ENCODE data around the gene EFL1. TPM values are rescaled to one million over a fixed set of nuclear protein-coding genes. Genes with fewer than 3 reads are reported as not detected.

EFL1 gene
- total RNA-seq, 1 donor from 2014 or later = 24.7 TPM

- TF ChIP-seq CTCF (IDR thresholded peaks at IDR 0.05) = no peak
- Histone ChIP-seq H3K27ac (no peak overlapping the region), H3K27me3 (ENCODE audit: low read depth) (no peaks in the 10 kb centered on the region), H3K9me3 (no peaks in the 10 kb centered on the region), H3K4me3 (no peak overlapping the region), H3K36me3 (no peaks in the 10 kb centered on the region), H3K4me1 (no peaks in the 10 kb centered on the region)
- intact Hi-C loops (cut with DNase I) = no loop called here
- no peak for DNase-seq
- ATAC-seq = peak; percentile 51 to 75
Observed at GRCh38 chr15:82105451-82106215, 156.9 kb downstream of the EFL1 start.

GRCh38 chr15:82103468-82103867, 159.1 kb downstream of the EFL1 start:
- H3K27ac ChIP-seq = no peak overlapping the region
- no peaks in the 10 kb centered on the region for H3K36me3 ChIP-seq
- TF ChIP-seq CTCF (IDR thresholded peaks at IDR 0.05) = no peak
- no peaks in the 10 kb centered on the region for H3K27me3 ChIP-seq (ENCODE audit: low read depth)
- no peaks in the 10 kb centered on the region for H3K4me1 ChIP-seq
- DNase-seq = no peak
- H3K4me3 ChIP-seq = no peak overlapping the region
- ATAC-seq = no peak
- intact Hi-C loops (cut with DNase I) = no loop called here
- H3K9me3 ChIP-seq = no peaks in the 10 kb centered on the region

GRCh38 chr15:82100111-82100929, 162.2 kb downstream of the EFL1 start:
- ATAC-seq (no peak), DNase-seq (no peak)
- Histone ChIP-seq H3K27me3 (ENCODE audit: low read depth) (no peaks in the 10 kb centered on the region), H3K4me3 (no peak overlapping the region), H3K9me3 (no peaks in the 10 kb centered on the region), H3K27ac (no peak overlapping the region), H3K36me3 (no peaks in the 10 kb centered on the region), H3K4me1 (no peaks in the 10 kb centered on the region)
- TF ChIP-seq CTCF (IDR thresholded peaks at IDR 0.05) = no peak
- intact Hi-C loops (cut with DNase I) = no loop called here

- H3K4me1 ChIP-seq = no peaks in the 10 kb centered on the region
- H3K9me3 ChIP-seq = no peaks in the 10 kb centered on the region
- no peak for TF ChIP-seq CTCF (IDR thresholded peaks at IDR 0.05)
- no peak overlapping the region for H3K4me3 ChIP-seq
- DNase-seq = no peak
- ATAC-seq = no peak
- no peak overlapping the region for H3K27ac ChIP-seq
- intact Hi-C loops (cut with DNase I) = no loop called here
- H3K36me3 ChIP-seq = no peaks in the 10 kb centered on the region
- no peaks in the 10 kb centered on the region for H3K27me3 ChIP-seq (ENCODE audit: low read depth)
Observed at GRCh38 chr15:82098674-82099073, 163.9 kb downstream of the EFL1 start.

- DNase-seq = no peak
- ATAC-seq = no peak
- Histone ChIP-seq H3K36me3 (no peaks in the 10 kb centered on the region), H3K27ac (no peak overlapping the region), H3K4me1 (no peaks in the 10 kb centered on the region), H3K9me3 (no peaks in the 10 kb centered on the region), H3K27me3 (ENCODE audit: low read depth) (no peaks in the 10 kb centered on the region), H3K4me3 (no peak overlapping the region)
- no peak for TF ChIP-seq CTCF (IDR thresholded peaks at IDR 0.05)
- intact Hi-C loops (cut with DNase I) = no loop called here
Observed at GRCh38 chr15:82095803-82096202, 166.7 kb downstream of the EFL1 start.

All from lower lobe of right lung (tissue), 2 donors.